HG03520 (cell line): ENCODE data around the gene CYP2A6.
"Not testable (repeated sequence)": the region's sequence is repeated elsewhere in the genome, so short reads cannot be mapped to it uniquely, and the experiment has no call there.

ENCODE experiments used
- ATAC-seq: cut with Tn5 transposase; IDR thresholded peaks from one replicate; pipeline ENCODE4 v1.9.1; 2021; ENCODE audit warnings: mild to moderate bottlenecking, moderate library complexity; ENCODE audit not compliant: unreplicated experiment

Gene CYP2A6, protein sequence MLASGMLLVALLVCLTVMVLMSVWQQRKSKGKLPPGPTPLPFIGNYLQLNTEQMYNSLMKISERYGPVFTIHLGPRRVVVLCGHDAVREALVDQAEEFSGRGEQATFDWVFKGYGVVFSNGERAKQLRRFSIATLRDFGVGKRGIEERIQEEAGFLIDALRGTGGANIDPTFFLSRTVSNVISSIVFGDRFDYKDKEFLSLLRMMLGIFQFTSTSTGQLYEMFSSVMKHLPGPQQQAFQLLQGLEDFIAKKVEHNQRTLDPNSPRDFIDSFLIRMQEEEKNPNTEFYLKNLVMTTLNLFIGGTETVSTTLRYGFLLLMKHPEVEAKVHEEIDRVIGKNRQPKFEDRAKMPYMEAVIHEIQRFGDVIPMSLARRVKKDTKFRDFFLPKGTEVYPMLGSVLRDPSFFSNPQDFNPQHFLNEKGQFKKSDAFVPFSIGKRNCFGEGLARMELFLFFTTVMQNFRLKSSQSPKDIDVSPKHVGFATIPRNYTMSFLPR

DNA sequence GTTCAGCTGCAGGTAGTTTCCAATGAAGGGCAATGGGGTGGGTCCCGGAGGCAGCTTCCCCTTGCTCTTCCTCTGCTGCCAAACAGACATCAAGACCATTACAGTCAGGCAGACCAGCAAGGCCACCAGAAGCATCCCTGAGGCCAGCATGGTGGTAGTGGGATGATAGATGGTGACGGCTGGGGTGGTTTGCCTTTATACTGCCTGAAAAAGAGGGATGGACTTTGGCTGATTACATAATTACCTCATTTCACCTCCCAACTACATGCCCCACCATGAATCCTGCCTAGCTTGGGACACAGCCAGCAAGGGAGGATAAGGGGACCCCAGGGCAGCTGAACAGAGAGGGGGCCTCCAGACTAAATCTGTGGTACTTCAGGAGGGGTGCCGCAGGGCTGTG lies at the start of gene CYP2A6:
CYP2A6 (minus strand) TSS at position 171 of the 400 bp plus-strand sequence; CDS start at position 150, 21 bp downstream.
- ATAC-seq = not testable (repeated sequence)

GRCh38 chr19:40899964-40900363 lies 49.7 kb upstream of the CYP2A6 start:
- not testable (repeated sequence) for ATAC-seq

DNA sequence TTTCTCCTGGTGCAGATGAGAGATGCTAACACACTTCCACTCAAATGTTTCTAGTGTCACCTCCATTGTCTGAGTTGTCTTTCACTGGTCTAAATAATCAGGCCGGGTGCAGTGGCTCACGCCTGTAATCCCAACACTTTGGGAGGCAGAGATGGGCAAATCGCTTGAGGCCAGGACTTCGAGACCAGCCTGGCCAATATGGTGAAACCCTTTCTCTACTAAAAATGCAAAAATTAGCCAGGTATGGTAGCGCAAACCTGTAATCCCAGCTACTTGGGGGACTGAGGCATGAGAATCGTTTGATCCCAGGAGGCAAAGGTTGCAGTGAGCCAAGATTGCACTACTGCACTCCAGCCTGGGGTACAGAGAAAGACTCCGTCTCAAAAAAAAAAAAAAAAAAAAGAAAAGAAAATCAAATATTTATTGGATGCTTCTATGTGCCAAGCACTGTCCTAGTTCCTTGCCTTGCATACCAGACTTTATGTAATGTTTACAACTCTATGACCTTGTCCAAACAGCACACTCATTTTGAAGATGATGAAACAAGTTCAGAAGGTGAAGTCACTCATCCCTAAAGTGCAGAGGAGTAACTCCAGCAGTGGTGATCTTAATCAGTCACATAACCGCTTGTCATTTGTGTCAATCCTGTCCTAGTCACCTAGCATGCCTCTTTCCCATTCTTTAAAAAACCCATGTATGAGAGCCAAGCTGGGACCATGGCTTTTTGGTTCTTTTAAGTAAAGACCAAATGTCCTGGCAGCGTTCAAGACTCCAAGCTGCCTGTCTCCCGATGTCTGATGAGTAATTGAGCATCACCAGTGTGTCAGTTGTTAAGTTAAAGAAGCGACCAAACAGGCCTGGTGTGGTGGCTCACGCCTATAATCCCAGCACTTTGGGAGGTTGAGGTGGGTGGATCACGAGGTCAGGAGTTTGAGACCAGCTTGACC lies 46.9 kb upstream of the CYP2A6 start:
- ATAC-seq = not testable (repeated sequence)

DNA sequence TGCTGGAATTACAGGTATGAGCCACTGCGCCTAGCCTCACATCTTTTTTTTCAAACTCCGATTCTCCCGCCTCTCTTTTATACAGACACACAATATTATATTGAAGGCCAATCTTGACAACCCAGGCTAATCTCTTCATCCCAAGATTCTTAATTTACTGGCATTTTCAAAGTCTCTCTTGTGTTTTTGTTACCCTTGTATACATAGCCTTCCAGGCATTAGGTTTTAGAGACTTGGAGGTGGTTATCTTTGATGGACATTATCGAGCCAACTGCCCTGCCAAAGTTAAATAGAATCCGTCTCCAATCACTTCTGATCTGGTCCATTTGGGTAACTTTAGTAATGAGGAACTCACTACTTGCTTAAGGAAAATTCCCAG lies 46.2 kb upstream of the CYP2A6 start:
- no peak for ATAC-seq

GRCh38 chr19:40893112-40893511 lies 42.9 kb upstream of the CYP2A6 start:
- no peak for ATAC-seq

DNA sequence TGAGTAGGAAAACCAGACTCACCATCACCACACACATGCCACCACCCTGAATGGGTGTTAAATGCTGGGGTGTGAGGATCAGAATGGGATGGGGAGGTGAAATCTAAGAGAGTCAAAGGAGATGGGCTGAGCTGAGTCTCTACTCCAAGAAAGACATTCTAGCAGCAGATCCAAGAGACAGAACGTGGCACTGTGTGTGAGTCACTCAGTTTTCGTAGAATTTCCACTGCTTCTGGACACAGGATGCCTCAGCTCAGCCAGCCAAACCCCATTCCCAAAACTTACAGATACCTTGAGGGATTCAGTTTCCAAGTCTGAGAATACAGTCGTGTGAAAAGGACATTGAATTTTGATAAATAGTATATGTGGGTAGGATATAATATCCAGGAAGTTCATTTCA lies 39.1 kb upstream of the CYP2A6 start:
- no peak for ATAC-seq

DNA sequence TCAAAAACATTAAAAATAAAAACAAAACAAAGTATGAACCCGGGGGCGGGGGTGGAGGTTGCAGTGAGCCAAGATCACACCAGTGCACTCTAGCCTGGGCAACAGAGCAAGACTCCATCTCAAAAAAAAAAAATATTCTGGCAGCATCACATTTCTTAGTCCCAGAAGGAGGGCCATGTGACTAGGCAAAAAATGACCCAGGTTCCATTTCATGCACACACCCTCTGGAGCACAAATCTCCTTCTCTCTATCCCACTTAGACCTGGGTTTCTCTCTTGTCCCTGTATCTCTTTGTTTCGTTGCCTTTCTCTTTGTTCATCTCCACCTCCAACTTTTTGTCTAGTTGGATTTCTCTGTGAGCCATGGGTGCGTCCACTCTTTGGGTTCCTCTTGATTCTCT lies 37.9 kb upstream of the CYP2A6 start:
- ATAC-seq = no peak

DNA sequence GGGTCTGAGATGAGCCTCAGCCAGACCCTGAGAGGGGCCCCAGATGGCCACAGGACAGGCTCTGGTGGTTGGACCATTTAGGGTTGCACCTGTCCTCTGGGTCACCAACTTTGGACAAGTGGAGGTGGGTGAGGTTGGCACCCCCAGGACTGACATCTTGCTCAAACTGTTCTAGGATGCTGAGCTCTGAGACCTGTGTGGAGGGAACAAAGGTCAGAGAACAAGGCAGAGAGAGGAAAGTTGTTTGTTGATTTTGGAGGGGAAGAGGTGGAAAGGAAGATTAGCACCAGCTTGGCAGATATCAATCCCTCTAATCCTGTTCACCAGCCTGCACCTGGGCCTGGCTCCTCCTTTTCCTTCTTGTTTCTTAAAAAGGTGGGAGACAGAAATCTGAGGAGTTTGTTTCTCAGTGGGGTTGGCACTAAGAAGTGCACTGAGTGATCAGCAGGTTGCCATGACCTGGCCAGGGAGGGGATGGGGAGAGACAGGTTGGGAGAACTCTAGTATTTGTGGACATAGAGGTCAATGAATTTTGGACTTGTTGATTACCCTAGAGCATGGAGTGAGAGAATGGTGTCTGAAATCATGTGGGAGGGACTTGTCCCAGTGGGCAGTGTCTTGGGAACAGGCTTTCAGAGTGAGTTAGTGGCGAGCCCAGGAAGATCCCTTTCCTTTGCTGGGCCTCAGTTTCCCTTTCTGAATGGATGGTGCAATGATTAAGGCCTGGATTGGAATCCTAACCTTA lies 34.1 kb upstream of the CYP2A6 start:
- not testable (repeated sequence) for ATAC-seq

- not testable (repeated sequence) for ATAC-seq
Observed at GRCh38 chr19:40882062-40882461, 31.8 kb upstream of the CYP2A6 start, which contains the start of gene CYP2A7. Gene CYP2A7, minus strand, starts transcription at chr19:40882231. Its CDS starts 21 bp downstream, at chr19:40882210.

DNA sequence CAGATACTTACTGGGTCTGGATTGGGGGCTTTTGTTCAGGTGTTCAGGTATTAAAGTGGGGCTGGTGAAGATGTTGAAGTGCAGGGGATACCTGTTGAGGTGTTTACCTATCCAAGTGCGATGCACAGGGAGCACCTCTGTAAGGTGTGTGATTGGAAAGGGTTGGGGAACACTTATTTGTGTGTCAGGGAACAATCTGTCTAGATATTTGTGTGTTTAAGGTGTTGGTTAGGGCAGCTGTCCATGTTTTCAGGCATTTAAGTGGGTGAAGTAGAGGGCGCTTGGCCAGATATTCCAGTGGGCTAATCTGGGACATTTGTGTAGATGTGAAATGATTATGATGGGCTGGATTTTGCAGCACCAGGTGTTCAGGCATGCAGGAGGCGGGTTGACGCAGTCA lies 29.1 kb upstream of the CYP2A6 start:
- ATAC-seq = not testable (repeated sequence)

DNA sequence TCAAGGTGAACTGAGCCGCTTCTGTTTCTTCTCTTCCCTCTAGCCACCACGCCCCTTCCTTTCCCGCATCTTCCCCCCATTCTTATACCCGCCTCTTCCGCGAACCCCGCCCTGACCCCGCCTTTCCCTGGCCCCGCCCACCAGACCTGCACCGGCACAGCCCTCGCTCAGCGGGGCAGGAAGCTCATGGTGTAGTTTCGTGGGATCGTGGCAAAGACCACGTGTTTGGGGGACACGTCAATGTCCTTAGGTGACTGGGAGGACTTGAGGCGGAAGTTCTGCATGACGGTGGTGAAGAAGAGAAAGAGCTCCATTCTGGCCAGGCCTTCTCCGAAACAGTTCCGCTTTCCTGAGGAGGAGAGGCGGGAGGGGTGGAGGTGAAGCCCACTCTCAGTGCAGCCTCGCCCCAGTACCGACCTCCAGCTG lies 25.3 kb upstream of the CYP2A6 start:
- ATAC-seq = not testable (repeated sequence)

DNA sequence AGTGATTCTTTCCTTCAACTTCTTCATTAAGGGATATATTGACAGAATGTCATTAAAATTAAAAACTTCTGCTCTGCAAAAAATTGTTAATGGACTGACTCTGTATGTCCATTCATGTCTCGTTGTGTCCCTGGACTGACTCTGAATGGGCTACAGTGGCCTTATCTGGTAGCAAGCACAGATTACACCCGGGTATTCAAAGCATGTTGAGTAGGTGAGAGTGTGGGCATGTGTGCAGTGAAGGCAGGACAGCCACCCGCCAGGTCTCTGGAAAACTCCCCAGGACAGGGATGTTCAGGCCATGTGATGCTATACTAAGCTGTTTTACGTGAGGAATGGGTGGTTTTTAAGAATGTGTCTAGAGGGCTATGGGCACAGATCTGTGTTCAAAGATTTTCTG lies 24.6 kb upstream of the CYP2A6 start:
- not testable (repeated sequence) for ATAC-seq

GRCh38 chr19:40873873-40874272 lies 23.6 kb upstream of the CYP2A6 start:
- not testable (repeated sequence) for ATAC-seq

- no peak for ATAC-seq
Observed at GRCh38 chr19:40872209-40872608, 22.0 kb upstream of the CYP2A6 start.

GRCh38 chr19:40867701-40868100 lies 17.5 kb upstream of the CYP2A6 start:
- ATAC-seq = no peak

DNA sequence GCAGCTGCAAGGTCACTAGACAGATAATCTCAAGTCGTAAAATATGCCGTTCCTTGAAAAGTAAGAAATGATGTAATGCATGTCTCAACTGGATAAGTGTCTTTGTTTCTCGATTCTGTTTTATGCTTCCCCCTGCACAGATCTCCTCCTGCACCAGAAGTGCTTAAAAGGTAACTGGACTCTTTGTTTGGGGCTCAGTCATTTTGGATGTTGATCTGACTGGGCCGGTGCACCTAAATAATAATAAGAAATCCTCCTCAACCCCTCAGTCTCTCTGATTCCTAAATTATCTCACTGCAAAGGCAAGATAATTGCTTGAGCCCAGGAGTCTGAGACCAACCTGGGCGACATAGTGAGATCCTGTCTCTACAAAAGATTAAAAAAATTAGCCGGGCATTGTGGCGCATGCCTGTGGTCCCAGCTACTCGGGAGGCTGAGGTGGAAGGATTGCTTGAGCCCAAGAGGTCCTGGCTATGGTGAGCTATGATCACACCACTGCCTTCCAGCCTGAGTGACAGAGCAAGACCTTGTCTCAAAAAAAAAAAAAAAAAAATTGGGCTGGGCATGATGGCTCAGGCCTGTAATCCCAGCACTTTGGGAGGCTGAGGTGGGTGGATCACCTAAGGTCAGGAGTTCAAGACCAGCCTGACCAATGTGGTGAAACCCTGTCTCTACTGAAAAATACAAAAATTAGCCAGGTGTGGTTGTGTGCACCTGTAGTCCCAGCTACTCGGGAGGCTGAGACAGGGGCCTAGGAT lies 14.7 kb upstream of the CYP2A6 start:
- ATAC-seq = not testable (repeated sequence)

GRCh38 chr19:40862785-40863184 lies 12.5 kb upstream of the CYP2A6 start:
- ATAC-seq = no peak

GRCh38 chr19:40862333-40862732 lies 12.1 kb upstream of the CYP2A6 start:
- ATAC-seq = no peak

GRCh38 chr19:40858109-40858508 lies 7.9 kb upstream of the CYP2A6 start:
- no peak for ATAC-seq
